ENCODE data around the gene JMJD7.

The JMJD7 gene

GRCh38 chr15:41887161-41887560 is 59.3 kb downstream of the JMJD7 start:
- DNase-seq = no peak
